ENCODE results near the gene ZFYVE21.
"Not testable (repeated sequence)": the region's sequence is repeated elsewhere in the genome, so short reads cannot be mapped to it uniquely, and the experiment has no call there.

The ZFYVE21 gene

GRCh38 chr14:103763730-103764488, 48.3 kb downstream of the ZFYVE21 start:
- DNase-seq (ENCODE audit: low spot score), result no peak

- DNase-seq (ENCODE audit: low spot score), result no peak
Measured at GRCh38 chr14:103765526-103765925, 49.9 kb downstream of the ZFYVE21 start.

GRCh38 chr14:103767336-103767894, 51.8 kb downstream of the ZFYVE21 start:
- no peak for DNase-seq (ENCODE audit: low spot score)

- DNase-seq (ENCODE audit: low spot score), result no peak
Measured at GRCh38 chr14:103770500-103770899, 54.9 kb downstream of the ZFYVE21 start.

GRCh38 chr14:103770902-103771301, 55.3 kb downstream of the ZFYVE21 start:
- DNase-seq (ENCODE audit: low spot score), result no peak

- DNase-seq (ENCODE audit: low spot score), result no peak
Measured at GRCh38 chr14:103772078-103772712, 56.6 kb downstream of the ZFYVE21 start.

GRCh38 chr14:103773521-103773920, 57.9 kb downstream of the ZFYVE21 start:
- no peak for DNase-seq (ENCODE audit: low spot score)

- no peak for DNase-seq (ENCODE audit: low spot score)
Measured at GRCh38 chr14:103775506-103775905, 59.9 kb downstream of the ZFYVE21 start.

- DNase-seq (ENCODE audit: low spot score), result not testable (repeated sequence)
Measured at GRCh38 chr14:103776319-103776718, 60.7 kb downstream of the ZFYVE21 start.

- no peak for DNase-seq (ENCODE audit: low spot score)
Measured at GRCh38 chr14:103782376-103782775, 66.8 kb downstream of the ZFYVE21 start.
